PFSK-1 (cell line): Measurements from ENCODE around the gene MEX3A.

Experiments
- FOXP2 ChIP-seq: optimal IDR thresholded peaks from 2 replicates; pipeline ENCODE3; 2011; ENCODE audit warnings: borderline replicate concordance, control low read depth, inconsistent platforms; ENCODE audit not compliant: insufficient read depth; ENCODE audit errors: extremely low read length, extremely low read depth
- POLR2AphosphoS5 ChIP-seq: IDR thresholded peaks from 2 replicates; pipeline ENCODE4 v1.6.1; 2012; ENCODE audit warnings: low read depth, mild to moderate bottlenecking, control low read depth, low read length, moderate library complexity
- REST ChIP-seq, 2 experiments: IDR thresholded peaks; 2 replicates each; pipeline versions ENCODE4 v1.6.1 to v1.8.0; 2011 to 2012; ENCODE audit warnings: low read depth in 2 of 2, low read length in 2 of 2, control low read depth in 1 of 2, inconsistent platforms in 1 of 2, mild to moderate bottlenecking in 1 of 2, moderate library complexity in 1 of 2; ENCODE audit not compliant: insufficient read depth in 1 of 2
- SIN3A ChIP-seq: IDR thresholded peaks from 2 replicates; pipeline ENCODE4 v1.6.1; 2012; ENCODE audit warnings: mild to moderate bottlenecking, low read length, moderate library complexity, borderline replicate concordance; ENCODE audit not compliant: insufficient read depth
- TAF1 ChIP-seq: IDR thresholded peaks from 2 replicates; pipeline ENCODE4 v1.6.1; 2012; ENCODE audit warnings: low read length, control low read depth, borderline replicate concordance; ENCODE audit not compliant: insufficient read depth

The MEX3A gene

GRCh38 chr1:156055281-156056048 is 26.8 kb downstream of the MEX3A start:
- TF ChIP-seq REST (IDR thresholded peaks at IDR 0.05; ENCODE audit: insufficient read depth in 1 of 2, low read depth in 2 of 2, low read length in 2 of 2) (no peak), SIN3A (no peak), POLR2AphosphoS5 (no peak), FOXP2 (no peak), TAF1 (no peak)

- TF ChIP-seq SIN3A, result peak; percentile 92; the same call in 1 of the 2 replicates
- TF ChIP-seq REST (IDR thresholded peaks at IDR 0.05; ENCODE audit: insufficient read depth in 1 of 2, low read depth in 2 of 2, low read length in 2 of 2), result peak; percentile 37 to 61; a peak in 1 of 4 replicates
- peak; percentile 85 for TF ChIP-seq POLR2AphosphoS5
- TF ChIP-seq FOXP2, result peak; percentile 66
- peak; percentile 86 for TF ChIP-seq TAF1
These were observed 27.6 kb downstream of the MEX3A start, which contains the start of gene LAMTOR2 for GRCh38 chr1:156054500-156055280. LAMTOR2 (plus strand) TSS chr1:156054782; CDS start chr1:156054890, 108 bp downstream.

GRCh38 chr1:156053768-156054499 is 28.3 kb downstream of the MEX3A start, which contains the start of gene UBQLN4:
UBQLN4 (minus strand) TSS chr1:156053798; CDS start chr1:156053701, 97 bp downstream.
- TF ChIP-seq FOXP2 (peak; percentile 16), SIN3A (no peak; the same call in 1 of the 2 replicates), TAF1 (no peak; the same call in 1 of the 2 replicates), POLR2AphosphoS5 (no peak; the same call in 1 of the 2 replicates), REST (IDR thresholded peaks at IDR 0.05; ENCODE audit: insufficient read depth in 1 of 2, low read depth in 2 of 2, low read length in 2 of 2) (peak in 1 of 2 experiments; percentile 23; a peak in 1 of 4 replicates)

GRCh38 chr1:156052862-156053767 is 29.1 kb downstream of the MEX3A start:
- no peak for TF ChIP-seq POLR2AphosphoS5
- 0 out of 2 replicates have a peak, but pooled peaks have one; percentile 13 for TF ChIP-seq SIN3A
